Measurements from ENCODE around the gene SMIM36. TPM values are rescaled to one million over a fixed set of nuclear protein-coding genes. Genes with fewer than 3 reads are reported as not detected.

SMIM36 gene
- total and polyA plus RNA-seq, 10 of the 15 experiments (the other 5 are each of a cell fraction or from before 2014, with no cell fraction given), result not detected

DNA sequence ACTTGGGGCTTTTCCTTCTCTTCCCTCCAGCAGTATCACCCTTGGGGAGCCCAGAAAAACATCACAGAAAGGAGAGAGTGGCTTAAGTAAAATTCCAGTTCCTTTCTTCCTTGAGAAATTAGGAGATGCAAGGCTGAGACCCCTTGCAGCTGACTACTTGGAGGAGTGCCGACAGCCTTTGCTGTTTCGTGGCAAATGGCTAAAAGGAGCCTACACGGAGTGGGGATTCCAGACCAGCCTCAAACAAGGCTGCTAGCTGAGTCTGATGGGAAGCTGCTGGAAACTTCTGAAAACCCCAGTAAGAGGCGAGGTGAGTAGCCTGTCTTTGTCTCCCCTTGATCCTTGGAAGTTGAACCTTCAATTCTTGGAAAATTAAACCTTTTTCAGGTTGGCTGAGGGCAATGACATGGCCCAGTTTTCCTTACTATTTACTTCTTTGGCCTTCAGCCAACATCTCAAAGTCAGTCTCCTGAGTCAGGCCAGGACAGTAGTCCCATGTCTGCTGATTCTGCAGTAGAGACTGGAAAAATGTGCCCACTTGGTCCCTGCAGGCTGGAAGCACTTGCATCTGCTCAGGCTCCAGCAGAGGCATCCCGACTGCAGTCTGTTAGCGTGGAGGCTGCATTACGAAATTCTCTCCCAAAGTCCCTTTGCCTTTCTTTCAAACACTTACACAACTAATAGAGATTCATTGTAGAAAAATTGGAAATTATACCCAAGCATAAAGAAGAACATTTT is 23.4 kb downstream of the SMIM36 start:
- H3K4me3 ChIP-seq, result no peak overlapping the region
- no peak overlapping the region for H3K27ac ChIP-seq (ENCODE audit: control insufficient read depth, insufficient read depth)
- H3K9me3 ChIP-seq (replicated peaks; ENCODE audit: control insufficient read depth, insufficient read depth, low read length), result no peaks in the 10 kb centered on the region
- intact Hi-C loops (cut with micrococcal nuclease; ENCODE audit: unreplicated experiment) (no loop called here), in situ Hi-C loops (cut with MboI) (no loop called here)
- H4K20me1 ChIP-seq (ENCODE audit: control insufficient read depth, insufficient read depth), result no peaks in the 10 kb centered on the region
- H3K9ac ChIP-seq (ENCODE audit: control insufficient read depth, insufficient read depth, low read length), result no peak overlapping the region
- BruUV-seq (replicated peaks), result no TSS peak
- POLR2A ChIA-PET, result no interaction called here
- no peaks in the 10 kb centered on the region; the same call in 1 of the 2 replicates for H3K4me1 ChIP-seq (ENCODE audit: control insufficient read depth, insufficient read depth, low read length)
- no peaks in the 10 kb centered on the region for H3K36me3 ChIP-seq (ENCODE audit: control insufficient read depth in 2 of 2, insufficient read depth in 2 of 2, low read length in 1 of 2)
- H3K79me2 ChIP-seq (ENCODE audit: control insufficient read depth, insufficient read depth, low read length), result no peaks in the 10 kb centered on the region
- CTCF ChIA-PET, result no interaction called here
- TF ChIP-seq NRF1 (conservative IDR thresholded peaks at IDR 0.05; ENCODE audit: low read depth, low read length) (no peak), POLR2AphosphoS2 (IDR thresholded peaks at IDR 0.05; ENCODE audit: low read depth, low read length) (no peak), RCOR1 (conservative IDR thresholded peaks at IDR 0.05; ENCODE audit: low read depth, low read length) (no peak), MEF2A (IDR thresholded peaks at IDR 0.05; ENCODE audit: insufficient read depth, low read depth, low read length) (no peak), CBFB (IDR thresholded peaks at IDR 0.05; ENCODE audit: low read depth) (no peak), SMAD1 (IDR thresholded peaks at IDR 0.05; ENCODE audit: low read depth, partially characterized antibody) (no peak), YBX1 (IDR thresholded peaks at IDR 0.05) (no peak), SREBF2 (IDR thresholded peaks at IDR 0.05; ENCODE audit: low read length) (no peak), TCF12 (IDR thresholded peaks at IDR 0.05; ENCODE audit: low read depth, low read length) (no peak)
- TF ChIP-seq, protein P1, sequence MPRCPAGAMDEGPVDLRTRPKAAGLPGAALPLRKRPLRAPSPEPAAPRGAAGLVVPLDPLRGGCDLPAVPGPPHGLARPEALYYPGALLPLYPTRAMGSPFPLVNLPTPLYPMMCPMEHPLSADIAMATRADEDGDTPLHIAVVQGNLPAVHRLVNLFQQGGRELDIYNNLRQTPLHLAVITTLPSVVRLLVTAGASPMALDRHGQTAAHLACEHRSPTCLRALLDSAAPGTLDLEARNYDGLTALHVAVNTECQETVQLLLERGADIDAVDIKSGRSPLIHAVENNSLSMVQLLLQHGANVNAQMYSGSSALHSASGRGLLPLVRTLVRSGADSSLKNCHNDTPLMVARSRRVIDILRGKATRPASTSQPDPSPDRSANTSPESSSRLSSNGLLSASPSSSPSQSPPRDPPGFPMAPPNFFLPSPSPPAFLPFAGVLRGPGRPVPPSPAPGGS (IDR thresholded peaks at IDR 0.05; ENCODE audit: borderline replicate concordance, insufficient read depth, low read depth, low read length, poor library complexity, severe bottlenecking), result no peak
- FAIRE-seq, result no peak
- no peaks in the 10 kb centered on the region; a peak in 1 of 4 replicates for H3K27me3 ChIP-seq (replicated peaks in 1 of 2; ENCODE audit: control insufficient read depth in 2 of 2, insufficient read depth in 2 of 2, low read length in 1 of 2)
- no peak overlapping the region for H2AFZ ChIP-seq (ENCODE audit: control insufficient read depth, low read depth, low read length)
- SMC1A ChIA-PET (ENCODE audit: uncharacterized antibody, unreplicated experiment), result interaction anchor here (1.5 kb wide), 1 partner anchor 41 kb away, joined by 3 read pairs; no protein-coding TSS in a partner anchor
- no peak overlapping the region for H3K4me2 ChIP-seq (ENCODE audit: control insufficient read depth, insufficient read depth)
- ATAC-seq, result no peak
- RAD21 ChIA-PET (ENCODE audit: unreplicated experiment), result interaction anchor here (1.1 kb wide), 1 partner anchor 55 kb away, joined by 3 read pairs; no protein-coding TSS in a partner anchor
- 57% methylated on average over 7 of the region's 7 CpGs for WGBS (ENCODE audit: insufficient coverage, insufficient replicate concordance, low lambda C conversion rate, missing lambda C conversion rate)
- DNase-seq (ENCODE audit: low read depth, low spot score), result no peak
